Fibroblast of pulmonary artery (primary cell): ENCODE data around the gene AKAP8.
A peak's percentile ranks its signal among the peaks of the same experiment; 100 is the strongest.

ENCODE experiments used
- DNase-seq: peaks from one replicate; pipeline ENCODE4 v3.0.0-alpha.2; 2010; ENCODE audit warnings: low read depth
- H3K4me3 ChIP-seq: replicated peaks from 2 replicates; pipeline ENCODE4 v1.5.1; 2011; ENCODE audit warnings: low read depth, mild to moderate bottlenecking, control low read depth, low read length, moderate library complexity
- TF ChIP-seq, protein P1 (sequence below): IDR thresholded peaks from 2 replicates; pipeline ENCODE4 v1.5.1; 2011; ENCODE audit warnings: mild to moderate bottlenecking, control low read depth, low read length, inconsistent platforms; ENCODE audit errors: missing control alignments

The AKAP8 gene

DNA sequence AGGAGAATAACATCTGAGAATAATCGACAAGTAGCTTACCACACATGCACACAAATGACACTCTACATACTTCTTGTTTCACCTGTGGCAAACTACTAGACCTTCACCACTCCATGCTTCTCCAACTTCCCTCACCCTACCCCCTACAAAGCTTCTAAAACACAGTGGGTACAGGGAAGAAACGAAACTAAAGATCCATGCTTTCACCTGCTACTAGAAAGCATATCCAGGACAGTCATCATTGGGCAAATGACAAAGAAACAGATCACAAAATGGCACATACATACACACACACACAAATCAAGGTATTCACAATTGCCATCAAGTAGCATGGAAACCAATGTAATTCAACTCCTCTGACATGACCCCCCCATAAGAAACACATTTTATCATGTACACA is 57.8 kb downstream of the AKAP8 start:
- H3K4me3 ChIP-seq = no peak overlapping the region
- DNase-seq = no peak
- TF ChIP-seq, protein P1, sequence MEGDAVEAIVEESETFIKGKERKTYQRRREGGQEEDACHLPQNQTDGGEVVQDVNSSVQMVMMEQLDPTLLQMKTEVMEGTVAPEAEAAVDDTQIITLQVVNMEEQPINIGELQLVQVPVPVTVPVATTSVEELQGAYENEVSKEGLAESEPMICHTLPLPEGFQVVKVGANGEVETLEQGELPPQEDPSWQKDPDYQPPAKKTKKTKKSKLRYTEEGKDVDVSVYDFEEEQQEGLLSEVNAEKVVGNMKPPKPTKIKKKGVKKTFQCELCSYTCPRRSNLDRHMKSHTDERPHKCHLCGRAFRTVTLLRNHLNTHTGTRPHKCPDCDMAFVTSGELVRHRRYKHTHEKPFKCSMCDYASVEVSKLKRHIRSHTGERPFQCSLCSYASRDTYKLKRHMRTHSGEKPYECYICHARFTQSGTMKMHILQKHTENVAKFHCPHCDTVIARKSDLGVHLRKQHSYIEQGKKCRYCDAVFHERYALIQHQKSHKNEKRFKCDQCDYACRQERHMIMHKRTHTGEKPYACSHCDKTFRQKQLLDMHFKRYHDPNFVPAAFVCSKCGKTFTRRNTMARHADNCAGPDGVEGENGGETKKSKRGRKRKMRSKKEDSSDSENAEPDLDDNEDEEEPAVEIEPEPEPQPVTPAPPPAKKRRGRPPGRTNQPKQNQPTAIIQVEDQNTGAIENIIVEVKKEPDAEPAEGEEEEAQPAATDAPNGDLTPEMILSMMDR = no peak

DNA sequence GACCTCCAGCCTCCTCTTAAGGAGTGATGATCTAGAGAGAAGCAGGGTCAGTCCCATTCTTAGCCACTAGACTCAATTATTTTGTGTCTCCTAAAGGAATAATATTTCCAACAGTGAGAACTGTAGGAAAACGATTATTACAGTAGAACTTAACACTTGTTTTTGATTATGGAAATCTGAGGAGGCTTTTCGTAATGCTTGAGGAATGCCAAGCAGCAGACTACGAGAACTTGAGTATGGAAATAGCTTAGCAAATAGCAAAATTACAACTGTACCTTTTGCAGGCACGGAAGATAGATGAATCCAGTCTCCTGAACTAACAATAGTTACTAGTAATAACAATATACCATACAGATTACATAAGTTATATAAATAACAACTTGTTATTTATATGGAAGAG is 59.5 kb downstream of the AKAP8 start:
- TF ChIP-seq, protein P1 = no peak
- no peak for DNase-seq

DNA sequence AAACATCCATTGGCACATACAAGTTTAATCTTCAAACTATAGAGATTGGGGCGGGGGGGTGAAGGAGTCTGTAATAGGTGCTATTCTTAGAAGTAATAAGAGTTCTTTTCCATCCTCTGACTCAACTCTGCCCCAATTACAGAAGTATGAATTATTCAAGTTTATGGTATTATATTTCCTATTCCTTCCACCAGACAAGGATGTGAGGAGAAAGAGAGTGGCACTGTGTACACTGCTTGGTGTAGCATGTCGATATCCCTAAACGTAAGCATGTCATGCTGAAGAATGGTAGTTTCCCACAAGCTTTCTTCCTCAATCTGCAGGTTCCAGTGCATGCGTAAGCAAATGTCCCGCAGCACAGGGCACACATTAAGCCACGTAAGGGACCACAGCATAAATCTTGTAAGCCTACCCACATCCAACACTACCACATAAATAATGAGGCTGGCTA is 61.3 kb downstream of the AKAP8 start:
- DNase-seq = no peak
- TF ChIP-seq, protein P1 = no peak
- no peak overlapping the region for H3K4me3 ChIP-seq

More for the DNA sequence above, 59.5 kb downstream of the AKAP8 start:
- no peak overlapping the region for H3K4me3 ChIP-seq

DNA sequence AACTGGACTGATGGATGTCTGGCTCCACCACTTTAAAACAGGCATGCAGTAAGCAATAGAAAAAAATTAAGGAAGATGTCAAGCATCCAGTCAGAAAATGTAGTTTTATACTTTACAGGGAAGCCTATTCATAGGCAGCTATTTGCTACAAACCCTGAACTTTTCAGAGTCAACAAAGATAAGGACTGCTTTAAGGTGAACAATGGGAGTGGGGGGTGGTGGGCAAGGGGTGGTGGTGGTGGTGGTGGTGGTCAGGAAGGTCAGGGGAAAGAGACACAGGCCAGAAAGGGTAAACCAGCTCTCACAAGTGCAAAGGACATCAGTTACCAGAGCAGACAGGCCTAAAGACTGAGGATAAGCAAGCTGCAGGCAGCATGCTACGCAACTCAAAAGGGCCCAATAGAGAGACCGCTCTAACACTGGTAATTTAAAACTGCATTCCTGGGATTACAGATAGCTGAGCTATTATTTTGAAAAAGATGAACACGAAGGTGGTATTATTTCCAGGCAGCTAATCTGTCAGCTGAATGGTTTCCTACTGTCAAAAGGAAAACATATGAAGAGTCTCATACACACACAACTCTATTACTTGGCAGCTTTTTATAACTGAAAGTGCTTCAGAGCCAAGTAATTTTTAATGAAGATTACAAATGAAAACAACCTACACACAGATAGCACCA is 62.1 kb downstream of the AKAP8 start:
- DNase-seq = peak; percentile 49

DNA sequence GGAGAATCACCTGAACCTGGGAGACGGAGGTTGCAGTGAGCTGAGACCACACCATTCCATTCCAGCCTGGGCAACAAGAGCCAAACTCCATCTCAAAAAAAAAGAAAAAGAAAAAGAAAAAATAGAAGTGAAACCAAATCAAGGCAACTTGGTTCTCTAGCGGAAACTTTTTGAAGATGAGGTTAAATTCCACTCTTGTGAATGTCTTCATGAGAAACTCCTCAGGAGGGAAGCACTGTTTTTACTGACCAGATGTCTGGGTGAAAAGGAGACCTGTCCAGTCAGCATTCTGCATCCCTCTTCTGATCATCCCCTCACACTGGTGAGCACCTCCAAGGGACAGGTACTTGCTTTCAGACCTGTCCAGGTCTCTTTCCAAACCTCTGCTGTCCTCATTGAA is 63.1 kb downstream of the AKAP8 start:
- TF ChIP-seq, protein P1 = no peak
- no peak overlapping the region for H3K4me3 ChIP-seq
- no peak for DNase-seq

More for the DNA sequence above, 62.1 kb downstream of the AKAP8 start:
- no peak overlapping the region for H3K4me3 ChIP-seq
- TF ChIP-seq, protein P1 = no peak

DNA sequence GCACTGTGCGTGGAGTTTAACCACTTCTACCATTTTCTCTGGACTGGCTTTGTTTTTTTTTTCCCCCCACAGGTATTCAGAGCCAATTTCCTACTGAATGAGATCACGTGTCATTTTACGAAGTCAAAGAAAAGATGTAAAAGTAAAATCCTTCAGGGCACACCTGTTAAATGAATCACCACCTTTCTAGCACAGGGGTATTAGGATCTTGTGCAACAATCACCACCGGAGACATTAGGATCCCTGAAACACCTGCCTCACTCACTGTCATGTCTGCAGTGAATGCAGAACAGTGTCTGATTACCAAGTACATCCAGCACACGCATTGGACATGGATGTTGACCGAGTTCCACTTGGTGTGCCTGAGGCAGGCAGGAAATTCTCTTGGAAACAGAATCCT is 64.5 kb downstream of the AKAP8 start:
- TF ChIP-seq, protein P1 = no peak
- DNase-seq = no peak
- no peak overlapping the region for H3K4me3 ChIP-seq

DNA sequence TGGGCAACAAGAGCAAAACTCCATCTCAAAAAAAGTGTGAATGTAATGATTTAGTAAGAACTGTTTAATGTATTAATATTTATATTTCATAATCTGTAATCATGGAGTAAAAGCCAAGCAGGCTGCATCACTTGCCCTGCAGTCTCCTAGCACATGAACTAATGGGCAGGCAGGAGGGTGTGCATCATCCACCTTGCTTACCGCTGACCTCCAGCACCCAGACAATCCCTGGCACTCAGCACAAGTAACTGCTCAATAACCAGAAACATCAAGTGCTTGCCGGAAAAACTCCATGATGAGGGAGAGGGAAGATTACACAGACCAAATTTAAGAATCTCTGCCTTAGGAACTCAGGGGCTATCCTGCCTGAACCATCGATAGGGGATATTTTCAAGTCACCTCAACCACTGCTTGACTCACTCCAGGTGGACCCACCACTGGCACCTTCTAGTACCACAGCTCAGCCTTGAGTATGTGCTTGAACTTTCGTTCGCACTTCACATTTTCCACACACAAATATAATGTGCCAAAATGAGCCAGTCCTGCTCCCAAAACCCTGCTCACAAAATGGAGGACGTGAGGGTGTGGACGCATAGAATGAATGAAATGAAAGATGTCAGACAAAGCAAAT is 65.8 kb downstream of the AKAP8 start:
- TF ChIP-seq, protein P1 = no peak
- no peak for DNase-seq
- H3K4me3 ChIP-seq = no peak overlapping the region
